Ovary (tissue), 1 donor: Measurements from ENCODE around the gene ABLIM1.

Source experiments
- EP300 ChIP-seq: sonication (generic); formaldehyde crosslinking; IDR thresholded peaks from one replicate; pipeline ENCODE4 v1.6.1; 2017; ENCODE audit warnings: antibody characterized with exemption
- POLR2A ChIP-seq: fragments of 450-650 bp; IDR thresholded peaks from one replicate; pipeline ENCODE4 v1.6.1; 2017; ENCODE audit warnings: antibody characterized with exemption, mild to moderate bottlenecking, moderate library complexity

DNA sequence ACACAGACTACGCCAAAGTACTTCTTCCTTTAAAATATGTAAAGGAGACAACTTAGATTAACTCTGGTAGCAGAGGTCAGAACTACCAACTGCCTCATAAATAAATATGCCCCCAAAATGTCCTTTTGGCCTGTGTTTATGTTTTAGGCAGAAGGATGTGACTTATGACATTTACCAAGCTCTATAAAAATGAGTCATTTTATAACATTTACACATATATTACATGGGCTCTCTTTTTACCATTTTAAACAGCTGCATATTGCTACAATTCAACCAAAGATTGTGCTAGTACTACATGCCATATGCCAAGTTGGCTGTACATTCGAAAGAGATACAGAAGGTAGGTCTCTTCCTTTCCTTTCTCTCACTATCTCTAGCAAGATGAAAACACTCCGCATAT is 12.4 kb downstream of the ABLIM1 start:
- no peak for TF ChIP-seq POLR2A
- no peak for TF ChIP-seq EP300
